Adrenal gland (tissue), 5 donors: ENCODE results near the gene C6orf120.

ENCODE experiments used
- CTCF ChIP-seq, 6 experiments: fragments of 450-650 bp in 4 of 6; fragments of 200-600 bp in 2 of 6; sonication (generic) in 1 of 6; IDR thresholded peaks; 1 replicate in 5 of 6; 2 replicates in 1 of 6; pipeline versions ENCODE4 v1.5.1 to v1.8.0; 2016 to 2021; ENCODE audit warnings: antibody characterized with exemption in 6 of 6, mild to moderate bottlenecking in 2 of 6, moderate library complexity in 1 of 6
- POLR2A ChIP-seq, 2 donors: fragments of 450-650 bp; IDR thresholded peaks; one replicate each; pipeline ENCODE4 v1.6.1; 2017; ENCODE audit warnings: antibody characterized with exemption in 2 of 2, mild to moderate bottlenecking in 2 of 2, moderate library complexity in 1 of 2
- donor health status: DM: no; HTN: no; CAD: no.

GRCh38 chr6:169652896-169653295 lies 49.0 kb upstream of the C6orf120 start:
- TF ChIP-seq POLR2A (IDR thresholded peaks at IDR 0.05): no peak
- TF ChIP-seq CTCF (IDR thresholded peaks at IDR 0.05): no peak
